ENCODE data around the gene NATD1.

Gene NATD1

DNA sequence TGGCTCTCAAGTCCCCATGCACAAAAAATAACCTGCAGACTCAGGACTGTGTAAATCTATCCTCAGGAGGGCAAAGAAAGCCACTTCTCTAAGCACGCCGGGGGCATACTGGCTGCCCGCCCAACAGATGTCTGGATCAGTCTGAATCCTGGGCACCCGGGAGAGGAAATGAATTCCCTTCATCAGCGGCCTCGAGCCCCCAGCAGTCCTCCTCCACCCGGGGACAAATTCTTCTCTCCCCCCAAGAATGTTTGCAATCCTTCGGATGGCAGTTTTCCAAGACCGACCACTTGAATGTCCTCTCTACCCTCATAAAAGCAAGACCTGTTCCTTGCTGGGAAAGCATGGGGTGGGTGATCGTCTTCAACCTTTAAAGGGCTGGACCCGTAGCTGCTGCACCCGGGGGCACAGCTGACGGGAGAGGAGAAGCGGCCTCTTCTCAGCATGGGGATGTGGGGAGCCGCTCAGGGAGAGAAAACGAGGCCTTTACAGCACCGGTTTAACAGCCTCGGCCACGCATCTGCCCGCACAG lies 21.9 kb upstream of the NATD1 start:
- no peak for DNase-seq

DNA sequence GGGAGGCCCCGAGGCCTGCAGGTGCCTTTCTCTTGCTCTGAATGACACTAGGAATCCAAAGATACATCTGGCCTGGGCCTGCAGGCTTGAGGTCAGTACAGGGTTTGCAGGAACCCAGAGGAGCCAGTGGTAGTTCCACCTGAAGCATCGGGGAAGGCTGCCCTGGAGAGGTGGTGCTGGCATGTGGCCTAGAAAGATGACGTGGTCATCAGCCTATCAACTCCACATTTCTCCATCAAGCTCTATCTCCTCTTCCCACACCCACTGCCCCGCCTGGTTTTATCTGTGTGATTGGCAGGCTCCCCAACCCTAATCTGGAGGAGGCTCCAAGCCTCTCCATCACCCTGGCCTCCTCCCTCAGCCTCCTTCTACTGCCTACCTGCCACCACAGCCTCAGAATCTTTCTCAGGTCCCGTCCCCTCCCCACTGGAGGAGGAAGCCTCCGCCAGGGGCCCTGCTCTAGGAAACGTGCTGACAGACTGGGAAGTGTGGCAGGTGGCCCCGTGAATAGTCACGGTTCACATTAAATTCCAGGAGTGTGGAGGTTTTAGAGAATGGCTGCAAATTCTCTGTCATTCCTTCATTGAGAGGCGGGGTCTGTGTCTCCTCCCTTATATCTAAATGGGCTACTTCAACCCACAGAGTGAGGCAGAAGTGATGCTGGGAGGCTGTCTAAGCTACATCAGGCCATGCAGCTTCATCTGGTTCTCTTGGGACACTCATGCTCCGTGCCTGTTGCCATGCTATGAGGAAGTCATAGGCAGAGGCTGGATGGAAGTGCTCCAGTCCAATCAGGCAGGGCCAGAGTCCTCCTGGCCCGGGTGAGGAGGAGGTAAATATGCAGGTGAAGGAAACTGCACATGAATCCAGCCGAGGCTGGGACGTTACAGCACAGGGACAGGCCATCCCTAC lies 19.9 kb upstream of the NATD1 start:
- DNase-seq: no peak

DNA sequence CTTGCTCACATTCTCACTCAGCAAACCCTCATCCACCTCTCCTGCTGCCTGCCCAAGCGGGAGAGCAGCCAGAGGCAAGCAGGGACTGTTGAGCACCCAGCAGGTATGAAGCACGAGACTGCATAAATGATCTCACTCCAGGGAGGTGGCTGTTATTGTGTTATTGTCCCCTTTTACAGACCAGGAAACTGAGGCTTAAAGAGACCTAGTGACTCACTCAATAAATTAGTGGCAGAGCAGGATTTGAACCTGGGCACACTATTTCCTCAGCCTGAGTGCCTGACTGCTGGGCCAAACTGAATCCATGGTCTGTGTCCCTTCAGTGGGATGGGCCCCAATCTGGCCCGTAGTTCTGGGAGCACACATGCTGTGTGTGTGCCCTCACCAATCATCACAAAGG lies 19.0 kb upstream of the NATD1 start:
- no peak for DNase-seq

- no peak for DNase-seq
Measured at GRCh38 chr17:21271454-21272183, 18.4 kb upstream of the NATD1 start.

DNA sequence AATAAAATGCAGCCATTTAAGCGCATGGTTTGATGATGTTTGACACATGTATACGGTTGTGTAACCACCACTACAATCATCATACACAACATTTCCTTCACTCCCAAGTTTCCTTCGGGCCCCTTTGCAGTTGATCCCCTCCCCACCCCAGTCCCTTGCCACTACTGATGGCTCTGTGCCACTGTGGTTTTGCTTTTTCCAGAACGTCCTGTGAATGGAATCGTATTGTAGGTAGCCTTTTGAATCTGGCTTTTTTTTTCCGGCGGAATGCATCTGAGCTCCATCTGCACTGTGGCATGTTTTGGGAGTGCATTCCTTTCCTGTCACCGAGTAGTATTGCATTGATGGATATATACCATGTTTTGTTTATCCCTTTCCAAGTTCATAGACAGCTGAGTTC lies 16.2 kb upstream of the NATD1 start:
- DNase-seq: no peak

DNA sequence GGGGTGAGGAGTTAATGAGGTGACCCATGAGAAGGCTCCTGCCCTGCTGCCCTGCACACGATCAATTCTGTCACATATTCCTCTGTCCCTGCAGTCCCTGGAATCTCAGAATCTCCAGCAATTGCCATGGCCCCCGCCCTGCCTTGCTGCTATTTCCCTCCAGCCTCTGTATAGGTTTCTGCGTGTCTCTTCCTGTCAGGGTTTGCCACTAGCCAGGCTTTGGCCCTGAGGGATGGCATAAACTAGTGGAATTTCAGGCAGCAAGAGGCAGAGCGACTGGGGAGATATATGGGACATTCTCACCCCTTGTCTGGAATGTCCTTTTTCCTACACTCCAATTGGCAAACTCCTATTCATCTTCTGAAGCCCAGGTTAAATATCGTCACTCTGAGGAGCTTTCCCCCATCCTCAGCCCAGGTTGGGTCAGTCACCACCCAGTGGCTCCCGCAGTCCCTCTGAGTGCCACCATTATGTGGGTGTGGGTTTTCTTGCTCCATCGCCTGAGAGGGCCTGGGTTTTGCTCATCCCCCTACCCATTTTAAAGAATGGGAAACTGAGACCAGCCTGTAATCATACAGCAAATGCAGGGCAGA lies 15.5 kb upstream of the NATD1 start:
- no peak for DNase-seq

GRCh38 chr17:21263376-21263775 lies 10.2 kb upstream of the NATD1 start:
- no peak for DNase-seq

- no peak for DNase-seq
Measured at GRCh38 chr17:21262259-21262993, 9.2 kb upstream of the NATD1 start.

- DNase-seq: no peak
Measured at GRCh38 chr17:21258593-21258992, 5.4 kb upstream of the NATD1 start.

DNA sequence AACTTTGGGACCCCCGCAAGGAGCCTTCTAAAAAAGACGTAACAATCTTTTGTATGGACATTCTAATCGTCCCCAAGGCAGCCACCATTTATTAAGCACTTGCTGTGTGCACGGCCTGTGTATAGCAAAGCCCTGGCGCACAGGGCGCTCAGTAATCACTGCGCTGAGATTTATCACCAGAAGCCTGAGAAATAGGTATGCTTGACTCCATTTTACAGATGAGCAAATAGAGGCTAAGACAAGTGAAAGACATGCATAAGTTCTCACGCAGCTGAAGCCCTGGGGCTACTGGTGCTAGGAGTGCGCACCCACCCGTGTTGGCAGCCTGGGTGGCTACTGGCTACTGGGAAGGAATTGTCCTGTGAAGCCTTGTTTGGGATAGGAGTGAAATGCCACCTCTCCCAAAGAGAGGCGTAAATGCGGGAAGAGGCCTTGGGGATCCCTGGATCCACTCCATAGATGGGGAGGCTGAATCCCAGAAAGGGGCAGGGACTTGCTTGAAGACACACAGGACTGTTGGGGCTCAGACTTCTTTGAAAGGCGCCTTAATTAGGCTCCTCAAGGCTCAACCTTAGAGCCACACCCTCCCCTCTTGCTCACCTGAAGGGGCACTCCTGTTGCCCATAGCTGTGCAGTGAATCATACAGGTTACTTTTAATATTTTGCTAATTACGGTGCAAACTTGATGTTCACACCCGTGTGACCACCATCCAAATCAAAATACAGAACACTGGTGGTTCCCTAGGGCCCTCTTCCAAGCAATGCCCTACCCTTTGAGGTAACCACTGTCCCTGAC lies 634 bp upstream of the NATD1 start:
- DNase-seq: no peak

DNA sequence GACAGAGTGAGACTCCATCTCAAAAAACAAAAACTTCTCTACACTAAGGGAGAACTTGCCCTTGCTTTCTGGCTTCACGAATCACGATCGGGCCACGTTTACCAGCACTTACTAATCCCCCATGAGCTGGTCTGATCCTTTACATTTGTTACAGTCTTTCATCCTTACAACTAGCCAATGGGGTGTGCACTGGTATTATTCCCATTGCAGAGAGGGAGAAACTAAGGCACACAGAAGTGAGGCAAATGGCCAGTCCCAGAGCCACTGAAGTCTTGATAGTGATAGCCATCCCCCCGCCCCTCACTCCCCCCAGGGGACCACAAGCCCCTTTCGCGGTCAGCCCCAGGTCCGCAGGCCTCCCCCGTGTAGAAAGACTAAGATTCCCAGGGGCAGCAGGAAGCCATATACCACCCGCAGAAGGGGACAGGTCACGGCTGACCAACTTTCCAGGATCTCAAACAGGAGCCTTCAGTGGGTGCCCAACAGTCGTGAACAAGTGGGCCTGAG lies 868 bp downstream of the NATD1 start:
- no peak for DNase-seq

DNA sequence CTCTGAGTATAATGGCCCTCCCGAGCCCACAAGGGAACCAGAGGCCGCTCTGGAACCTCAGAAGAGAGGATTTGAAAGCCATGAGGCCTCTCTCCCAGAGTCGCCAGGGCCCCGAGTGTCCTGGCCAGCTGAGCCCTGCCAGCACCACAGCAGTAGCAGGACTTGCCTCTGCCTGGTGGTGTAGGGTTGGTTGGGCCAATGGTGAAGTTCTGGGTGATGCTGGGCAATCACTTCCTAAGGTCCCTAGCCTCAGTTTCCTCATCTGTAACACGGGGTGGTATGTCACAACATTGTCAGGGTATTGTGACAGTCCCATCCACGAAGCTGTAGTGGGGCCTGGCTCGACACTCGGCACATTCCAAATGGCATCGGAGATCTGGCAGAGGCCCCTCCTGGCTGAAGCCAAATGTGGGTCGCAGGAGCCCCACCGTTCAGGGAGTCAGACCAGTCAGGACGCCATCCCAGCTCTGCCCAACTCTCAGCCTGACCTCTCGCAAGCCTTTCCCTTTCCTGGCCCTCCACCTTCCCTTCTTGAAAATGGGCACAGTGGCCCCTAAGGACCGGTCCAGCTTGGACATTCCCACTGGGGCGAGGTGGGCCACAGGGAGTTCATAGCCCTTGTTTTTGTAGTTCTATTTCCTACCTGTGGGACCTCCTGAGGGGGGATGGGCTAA lies 1.7 kb downstream of the NATD1 start:
- no peak for DNase-seq

- no peak for DNase-seq
Measured at GRCh38 chr17:21250854-21251253, 2.4 kb downstream of the NATD1 start.

GRCh38 chr17:21249920-21250703 lies 3.1 kb downstream of the NATD1 start:
- no peak for DNase-seq

GRCh38 chr17:21249086-21249795 lies 4.0 kb downstream of the NATD1 start:
- no peak for DNase-seq

DNA sequence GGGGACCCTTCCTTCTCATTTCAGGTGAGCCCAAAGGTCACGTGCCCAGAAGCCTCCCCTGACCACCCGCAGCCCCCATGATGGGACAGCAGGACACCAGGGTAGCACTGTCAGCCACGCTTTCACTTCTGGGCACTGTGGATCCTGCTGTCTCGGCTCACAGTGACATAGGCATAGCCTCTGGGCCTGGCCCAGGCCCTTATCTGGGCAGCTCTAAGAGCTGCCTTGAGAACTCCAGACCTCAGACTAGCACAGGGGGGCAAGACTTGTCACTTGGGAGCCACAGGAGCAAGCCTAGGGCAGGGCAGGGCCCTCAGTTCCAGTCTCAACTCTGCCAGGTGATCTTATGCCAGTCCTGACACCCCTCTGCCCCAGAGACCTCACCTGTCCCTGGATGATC lies 4.7 kb downstream of the NATD1 start:
- DNase-seq: no peak

DNA sequence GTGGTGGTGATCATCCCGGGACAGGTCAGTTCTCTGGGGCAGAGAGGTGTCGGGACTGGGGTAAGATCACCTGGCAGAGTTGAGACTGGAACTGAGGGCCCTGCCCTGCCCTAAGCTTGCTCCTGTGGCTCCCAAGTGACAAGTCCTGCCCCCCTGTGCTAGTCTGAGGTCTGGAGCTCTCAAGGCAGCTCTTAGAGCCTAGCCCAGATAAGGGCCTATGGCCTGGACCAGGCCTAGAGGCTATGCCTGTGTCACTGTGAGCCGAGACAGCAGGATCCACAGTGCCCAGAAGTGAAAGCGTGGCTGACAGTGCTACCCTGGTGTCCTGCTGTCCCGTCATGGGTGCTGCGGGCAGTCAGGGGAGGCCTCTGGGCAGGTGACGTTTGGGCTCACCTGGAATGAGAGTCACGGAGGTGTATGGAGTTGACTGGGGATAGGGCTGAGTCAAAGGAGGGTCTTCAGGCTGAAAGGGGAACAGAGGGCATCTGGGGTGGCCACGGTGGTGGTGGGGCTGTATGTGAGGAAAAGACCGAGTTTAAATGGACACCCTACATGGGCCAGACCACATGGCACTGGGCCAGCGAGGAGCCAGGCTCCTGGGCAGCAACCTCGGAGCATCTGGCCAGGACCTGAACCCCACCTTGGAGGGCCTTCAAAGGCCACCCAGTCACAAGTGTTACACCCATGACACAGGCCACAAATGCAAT lies 5.5 kb downstream of the NATD1 start:
- DNase-seq: no peak

- DNase-seq: no peak
Measured at GRCh38 chr17:21246698-21247097, 6.5 kb downstream of the NATD1 start.

DNA sequence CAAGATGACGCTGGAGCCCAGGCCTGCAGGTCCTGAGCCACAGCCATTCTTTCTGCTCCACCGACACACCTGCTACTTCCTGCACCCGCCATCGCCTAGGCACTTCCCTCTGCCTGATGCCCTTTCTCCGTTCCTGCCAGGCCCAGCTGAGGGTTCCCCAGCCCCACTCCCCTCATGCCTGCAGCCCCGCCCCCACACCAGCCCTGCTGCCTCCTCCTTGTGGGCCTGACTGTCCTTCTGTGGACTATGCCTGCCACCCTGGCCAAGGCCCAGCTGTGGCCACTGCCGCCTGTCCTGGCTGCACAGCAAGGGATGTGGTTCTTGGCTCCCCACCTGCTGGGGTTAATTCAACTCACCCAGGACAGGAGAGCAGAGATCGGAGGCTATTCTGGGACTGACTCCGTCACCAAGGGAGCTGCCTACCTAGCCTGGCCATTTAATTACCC lies 7.5 kb downstream of the NATD1 start:
- no peak for DNase-seq
